GM19099 (cell line): ENCODE measurements around the gene KIF6.

ENCODE experiments used
- POLR2A ChIP-seq: IDR thresholded peaks from 3 replicates; pipeline ENCODE4 v1.6.1; 2011; ENCODE audit warnings: low read depth; ENCODE audit not compliant: insufficient read length; ENCODE audit errors: extremely low read depth

KIF6 gene

GRCh38 chr6:39302011-39302410 lies 423.2 kb downstream of the KIF6 start:
- no peak for TF ChIP-seq POLR2A

GRCh38 chr6:39301606-39302005 lies 423.6 kb downstream of the KIF6 start:
- TF ChIP-seq POLR2A = no peak

GRCh38 chr6:39300739-39301138 lies 424.5 kb downstream of the KIF6 start:
- TF ChIP-seq POLR2A = no peak

GRCh38 chr6:39298061-39298460 lies 427.1 kb downstream of the KIF6 start:
- TF ChIP-seq POLR2A = no peak

- TF ChIP-seq POLR2A = no peak
Observed at GRCh38 chr6:39296745-39297640, 428.2 kb downstream of the KIF6 start.

- no peak for TF ChIP-seq POLR2A
Observed at GRCh38 chr6:39295611-39296011, 429.6 kb downstream of the KIF6 start.

GRCh38 chr6:39294899-39295298 lies 430.3 kb downstream of the KIF6 start:
- TF ChIP-seq POLR2A = no peak

GRCh38 chr6:39294133-39294532 lies 431.1 kb downstream of the KIF6 start:
- TF ChIP-seq POLR2A = no peak

GRCh38 chr6:39292637-39293036 lies 432.6 kb downstream of the KIF6 start:
- TF ChIP-seq POLR2A = no peak

- no peak for TF ChIP-seq POLR2A
Observed at GRCh38 chr6:39289490-39289889, 435.7 kb downstream of the KIF6 start.

GRCh38 chr6:39287601-39288000 lies 437.6 kb downstream of the KIF6 start:
- TF ChIP-seq POLR2A = no peak

GRCh38 chr6:39282774-39283173 lies 442.4 kb downstream of the KIF6 start:
- TF ChIP-seq POLR2A = no peak

- no peak for TF ChIP-seq POLR2A
Observed at GRCh38 chr6:39281312-39281980, 443.8 kb downstream of the KIF6 start.

GRCh38 chr6:39280247-39280731 lies 444.9 kb downstream of the KIF6 start:
- TF ChIP-seq POLR2A = no peak
